HCT116 (cell line): ENCODE measurements around the gene CELF4. TPM values are rescaled to one million over a fixed set of nuclear protein-coding genes. Genes with fewer than 3 reads are reported as not detected.
A peak's percentile ranks its signal among the peaks of the same experiment; 100 is the strongest.

Source experiments
- ATAC-seq: fragments of 200-7000 bp; cut with Tn5 transposase; 2 replicates; pipeline ENCODE4 v1.9.1; 2020; ENCODE audit warnings: mild to moderate bottlenecking, moderate library complexity
- BruUV-seq: library from RNA; stranded (reverse); fragments of 400-500 nt; replicated peaks from 2 replicates; lab custom pipeline; 2021; lab: Mats Ljungman, UMichigan
- CTCF ChIA-PET: fragments of 300-600 bp; sonication (Branson Sonifier 250); formaldehyde crosslinking; loops from one replicate; lab custom pipeline; 2021; ENCODE audit warnings: antibody characterized with exemption; lab: Charles Lee
- POLR2A ChIA-PET: fragments of 300-600, 350-600 bp; sonication (Branson Sonifier 250); formaldehyde crosslinking; loops from one replicate; lab custom pipeline; 2021; ENCODE audit warnings: antibody characterized with exemption; lab: Charles Lee
- RAD21 ChIA-PET, 2 experiments: fragments of 300-600 bp; sonication (Branson Sonifier 250); formaldehyde crosslinking; loops; one replicate each; lab custom pipeline; 2023; ENCODE audit warnings: low total read pairs in 2 of 2; ENCODE audit not compliant: uncharacterized antibody in 2 of 2, unreplicated experiment in 2 of 2, low non-redundant PET in 1 of 2; lab: Charles Lee
- DNase-seq: peaks from one replicate; pipeline ENCODE4 v3.0.0-alpha.2; 2010; ENCODE audit warnings: low read depth, low spot score
- H2AFZ ChIP-seq: fragments of 200-600 bp; shearing (Covaris generic), sonication (generic); 2 replicates; pipeline ENCODE4 v1.6.1; 2017; ENCODE audit warnings: low read depth, mixed run types, mixed read lengths, antibody characterized with exemption, low read length; ENCODE audit not compliant: poor library complexity, severe bottlenecking
- H3K27ac ChIP-seq: 2 replicates; pipeline ENCODE4 v1.5.1; 2012; ENCODE audit warnings: low read depth, low read length
- H3K27me3 ChIP-seq: fragments of 200-600 bp; sonication (generic); 2 replicates; pipeline ENCODE4 v1.6.1; 2016; ENCODE audit warnings: mixed run types, low read length, mixed read lengths; ENCODE audit not compliant: insufficient read depth
- H3K36me3 ChIP-seq, 2 experiments: fragments of 200-500 bp in 1 of 2; fragments of 200-600 bp in 1 of 2; sonication (Bioruptor generic) in 1 of 2; sonication (generic) in 1 of 2; 2 replicates each; pipeline versions ENCODE4 v1.5.1 to v1.6.1; 2014 to 2016; ENCODE audit warnings: low read length in 2 of 2, inconsistent platforms in 1 of 2, mixed read lengths in 1 of 2, mixed run types in 1 of 2; ENCODE audit not compliant: insufficient read depth in 2 of 2, control insufficient read depth in 1 of 2
- H3K4me1 ChIP-seq, 2 experiments: fragments of 200-600 bp in 1 of 2; sonication (generic) in 1 of 2; 2 replicates each; pipeline versions ENCODE4 v1.5.1 to v1.6.1; 2012 to 2017; ENCODE audit warnings: low read length in 2 of 2, inconsistent platforms in 1 of 2, mild to moderate bottlenecking in 1 of 2, mixed read lengths in 1 of 2, mixed run types in 1 of 2, moderate library complexity in 1 of 2; ENCODE audit not compliant: insufficient read depth in 2 of 2, control insufficient read depth in 1 of 2
- H3K4me2 ChIP-seq: fragments of 200-600 bp; sonication (generic); 2 replicates; pipeline ENCODE4 v1.6.1; 2017; ENCODE audit warnings: mixed run types, low read length, mixed read lengths
- H3K4me3 ChIP-seq, 2 experiments: fragments of 200-600 bp in 1 of 2; sonication (generic) in 1 of 2; replicated peaks in 1 of 2; 2 replicates each; pipeline ENCODE4 v1.5.1; 2011 to 2016; ENCODE audit warnings: low read length in 2 of 2, control low read depth in 1 of 2, low read depth in 1 of 2, mild to moderate bottlenecking in 1 of 2, mixed read lengths in 1 of 2, mixed run types in 1 of 2
- H3K79me2 ChIP-seq: fragments of 200-600 bp; sonication (generic); 2 replicates; pipeline ENCODE4 v1.6.1; 2017; ENCODE audit warnings: mild to moderate bottlenecking, mixed run types, low read length, moderate library complexity, mixed read lengths; ENCODE audit not compliant: insufficient read depth
- H3K9ac ChIP-seq: fragments of 200-600 bp; sonication (generic); 2 replicates; pipeline ENCODE4 v1.6.1; 2016; ENCODE audit warnings: low read length, mixed read lengths
- H3K9me2 ChIP-seq: fragments of 200-600 bp; sonication (generic), shearing (Covaris generic); 2 replicates; pipeline ENCODE4 v1.6.1; 2017; ENCODE audit warnings: mixed run types, mild to moderate bottlenecking, moderate library complexity; ENCODE audit not compliant: insufficient read depth
- H3K9me3 ChIP-seq, 2 experiments: fragments of 200-500 bp in 1 of 2; fragments of 200-600 bp in 1 of 2; sonication (Bioruptor generic) in 1 of 2; sonication (generic) in 1 of 2; 2 replicates each; pipeline ENCODE4 v1.6.1; 2014 to 2017; ENCODE audit warnings: low read length in 2 of 2, mixed read lengths in 2 of 2, inconsistent platforms in 1 of 2, low read depth in 1 of 2, mild to moderate bottlenecking in 1 of 2, mixed run types in 1 of 2, moderate library complexity in 1 of 2; ENCODE audit not compliant: control insufficient read depth in 1 of 2, insufficient read depth in 1 of 2
- H4K20me1 ChIP-seq: fragments of 200-600 bp; sonication (generic), shearing (Covaris generic); 2 replicates; pipeline ENCODE4 v1.6.1; 2017; ENCODE audit warnings: mixed run types, mild to moderate bottlenecking, moderate library complexity; ENCODE audit not compliant: insufficient read depth
- CEBPB ChIP-seq: IDR thresholded peaks from 2 replicates; pipeline ENCODE4 v1.6.1; 2012; ENCODE audit warnings: low read depth
- ELF1 ChIP-seq: IDR thresholded peaks from 2 replicates; pipeline ENCODE4 v1.6.1; 2012; ENCODE audit warnings: low read depth, borderline replicate concordance
- EZH2 ChIP-seq: fragments of 200-600 bp; sonication (generic); IDR thresholded peaks from 2 replicates; pipeline ENCODE4 v1.6.1; 2017; ENCODE audit warnings: antibody characterized with exemption, mixed run types
- EZH2phosphoT487 ChIP-seq: fragments of 200-600 bp; IDR thresholded peaks from 2 replicates; pipeline ENCODE4 v1.6.1; 2018; ENCODE audit warnings: antibody characterized with exemption, borderline replicate concordance
- FOSL1 ChIP-seq: IDR thresholded peaks from 2 replicates; pipeline ENCODE4 v1.6.1; 2012; ENCODE audit warnings: low read depth
- POLR2A ChIP-seq: IDR thresholded peaks from 2 replicates; pipeline ENCODE4 v1.7.0; 2011; ENCODE audit warnings: borderline replicate concordance; ENCODE audit not compliant: insufficient read depth, insufficient read length; ENCODE audit errors: extremely low read depth
- RAD21 ChIP-seq: IDR thresholded peaks from 2 replicates; pipeline ENCODE4 v1.6.1; 2012; ENCODE audit warnings: low read depth, mild to moderate bottlenecking
- TCF7L2 ChIP-seq: IDR thresholded peaks from 2 replicates; pipeline ENCODE4 v1.7.0; 2011; ENCODE audit warnings: borderline replicate concordance, inconsistent platforms; ENCODE audit not compliant: insufficient read depth, insufficient read length; ENCODE audit errors: extremely low read depth
- YY1 ChIP-seq: IDR thresholded peaks from 2 replicates; pipeline ENCODE4 v1.6.1; 2011; ENCODE audit warnings: low read length, low read depth, moderate library complexity, mild to moderate bottlenecking; ENCODE audit not compliant: insufficient replicate concordance; ENCODE audit errors: extremely low read depth
- ZNF274 ChIP-seq: fragments of 200-500 bp; sonication (Bioruptor generic); IDR thresholded peaks from 2 replicates; pipeline ENCODE4 v1.6.1; 2014; ENCODE audit warnings: mild to moderate bottlenecking, low read depth, low read length, inconsistent platforms
- intact Hi-C: fragments of 100-400 bp; cut with micrococcal nuclease; formaldehyde crosslinking; loops from 2 replicates; pipeline ENCODE4 v1.10.0; 2022
- total RNA-seq: library from RNA; stranded (reverse); gene quantifications from one replicate; pipeline ENCODE4 v1.2.1, GENCODE V29; 2021; ENCODE audit not compliant: unreplicated experiment

The CELF4 gene
- total RNA-seq, 1 experiment from 2014 or later, result not detected

DNA sequence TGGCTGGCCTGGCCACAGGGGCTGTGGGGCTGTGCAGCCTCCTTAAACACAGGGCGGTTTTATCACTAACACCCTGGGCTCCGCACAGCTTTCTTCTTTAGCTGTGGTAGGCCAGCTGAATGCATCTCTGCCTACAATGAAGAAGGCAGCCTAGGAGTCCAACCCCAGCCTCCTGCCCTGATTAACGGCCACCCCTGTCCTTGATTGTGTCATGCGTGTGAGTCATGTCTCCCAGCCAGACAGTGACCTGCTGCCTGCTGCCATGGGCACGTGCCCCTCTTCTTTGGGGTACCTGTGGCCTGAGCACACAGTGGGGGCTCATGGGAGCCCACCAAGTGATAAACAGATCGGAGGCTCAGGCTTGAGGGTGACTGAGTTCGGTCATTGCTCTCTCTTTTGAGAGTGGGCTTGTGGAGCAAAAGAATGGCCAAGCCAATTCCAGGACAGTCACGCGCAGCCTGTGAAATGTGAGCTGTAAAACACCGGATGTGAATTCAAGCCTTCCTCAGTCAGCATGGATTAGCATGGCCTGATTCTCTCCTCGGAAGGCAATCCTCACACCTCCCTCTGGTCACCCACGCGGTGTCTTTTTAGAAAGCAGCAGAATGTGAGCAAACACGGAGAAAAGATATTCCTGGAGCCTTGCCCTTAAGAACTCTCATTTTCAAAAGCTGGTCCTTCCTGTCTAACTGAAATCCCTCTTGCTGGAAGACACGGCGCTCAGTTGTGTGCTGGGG lies 144.1 kb downstream of the CELF4 start:
- ChIA-PET POLR2A (no interaction called here), RAD21 (no interaction called here), CTCF (no interaction called here)
- Histone ChIP-seq H3K4me2 (peak overlapping the region; percentile 35; the same call in 1 of the 2 replicates), H3K79me2 (no peaks in the 10 kb centered on the region), H2AFZ (no peak overlapping the region), H3K4me3 (no peak overlapping the region), H3K9me2 (no peaks in the 10 kb centered on the region), H3K36me3 (no peaks in the 10 kb centered on the region), H4K20me1 (no peaks in the 10 kb centered on the region), H3K4me1 (peaks cover 13 to 37% of the 10 kb centered on the region in 2 experiments; a peak in 3 of 4 replicates), H3K27ac (no peak overlapping the region), H3K9ac (no peak overlapping the region), H3K9me3 (no peaks in the 10 kb centered on the region), H3K27me3 (peaks cover 4% of the 10 kb centered on the region)
- DNase-seq, result no peak
- no TSS peak for BruUV-seq
- TF ChIP-seq CEBPB (no peak), RAD21 (no peak), ZNF274 (no peak), FOSL1 (no peak), EZH2 (no peak), EZH2phosphoT487 (no peak), YY1 (no peak), ELF1 (no peak)
- ATAC-seq, result no peak
- intact Hi-C loops, result no loop called here

DNA sequence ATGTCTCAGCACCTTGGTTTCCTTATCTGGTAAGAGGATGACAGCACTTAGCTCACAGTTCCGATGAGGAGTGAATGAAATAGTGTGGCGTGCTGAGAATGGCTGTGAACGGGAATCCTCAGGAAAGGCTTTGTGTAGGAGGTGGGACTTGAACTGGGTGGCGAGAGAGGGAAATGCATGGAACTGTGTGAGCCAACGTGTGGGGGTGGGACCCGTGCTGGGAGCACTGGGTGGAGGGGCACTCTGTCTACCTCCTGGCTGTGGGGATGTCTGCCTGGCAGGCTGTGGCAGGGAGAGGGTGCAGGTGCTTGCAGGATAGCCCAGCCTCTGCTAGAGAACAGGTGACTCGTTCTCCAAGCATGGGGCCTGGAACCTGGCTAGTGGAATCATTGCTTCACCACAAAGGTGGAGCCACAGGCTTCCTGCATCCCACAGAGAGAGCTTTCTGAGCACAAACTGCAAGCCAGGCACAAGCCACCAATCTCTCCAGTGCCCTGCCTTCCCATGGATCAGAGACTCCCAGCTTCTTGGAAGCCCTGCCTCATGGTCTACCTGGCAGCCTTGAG lies 145.2 kb downstream of the CELF4 start:
- DNase-seq (no peak), ATAC-seq (peak; percentile 53)
- Histone ChIP-seq H3K9ac (no peak overlapping the region), H4K20me1 (no peaks in the 10 kb centered on the region), H2AFZ (no peak overlapping the region), H3K4me3 (no peak overlapping the region), H3K36me3 (no peaks in the 10 kb centered on the region), H3K9me3 (no peaks in the 10 kb centered on the region), H3K27me3 (peaks cover 4% of the 10 kb centered on the region), H3K27ac (no peak overlapping the region), H3K79me2 (no peaks in the 10 kb centered on the region), H3K4me2 (peak overlapping the region; percentile 35; the same call in 1 of the 2 replicates), H3K4me1 (peaks cover 13 to 37% of the 10 kb centered on the region in 2 experiments; a peak in 3 of 4 replicates), H3K9me2 (no peaks in the 10 kb centered on the region)
- ChIA-PET POLR2A (no interaction called here), RAD21 (no interaction called here), CTCF (no interaction called here)
- BruUV-seq, result no TSS peak
- intact Hi-C loops, result no loop called here
- TF ChIP-seq TCF7L2 (no peak), POLR2A (no peak)
